Measurements from ENCODE around the gene UBE2G2. TPM values are rescaled to one million over a fixed set of nuclear protein-coding genes. Genes with fewer than 3 reads are reported as not detected.
A peak's percentile ranks its signal among the peaks of the same experiment; 100 is the strongest.

UBE2G2 gene
- total RNA-seq, 2 experiments from 2014 or later = 87.6 to 96.0 TPM

GRCh38 chr21:44817914-44818639, 16.5 kb upstream of the UBE2G2 start, which contains the start of gene SUMO3:
SUMO3 (minus strand) TSS chr21:44818062; CDS start chr21:44817968, 94 bp downstream.
- no peaks in the 10 kb centered on the region for H3K27me3 Mint-ChIP-seq
- DNase-seq = peak; percentile 89
- H3K27ac Mint-ChIP-seq = peak within 1 kb of the TSS; percentile 64
- H3K4me1 Mint-ChIP-seq (ENCODE audit: low read depth) = peaks cover 11% of the 10 kb centered on the region
- peak within 1 kb of the TSS; percentile 72 for H3K4me3 Mint-ChIP-seq
- intact Hi-C loops (cut with micrococcal nuclease) = loop anchor here (1.0 to 5.0 kb wide), 4 partner anchors 17 to 264 kb away; partner anchors contain the start of genes PTTG1IP and UBE2G2
- H3K36me3 Mint-ChIP-seq = peaks cover 2% of the 10 kb centered on the region
- peaks cover 22% of the 10 kb centered on the region for H3K9me3 Mint-ChIP-seq
- POLR2A ChIA-PET = interaction anchor here (1.1 kb wide), 1 partner anchor 17 kb away, joined by 6 read pairs; the partner anchor contains the start of gene UBE2G2
- CTCF ChIA-PET = interaction anchor here (1.0 kb wide), 3 partner anchors 17 to 25 kb away, joined by 3 to 11 read pairs (median 5); partner anchors contain the start of gene UBE2G2

GRCh38 chr21:44817506-44817880, 15.9 kb upstream of the UBE2G2 start:
- DNase-seq = peak; percentile 95
- ChIA-PET CTCF (interaction anchor here (0.6 to 1.0 kb wide), 4 partner anchors 16 to 114 kb away, joined by 3 to 11 read pairs (median 4); partner anchors contain the start of gene UBE2G2), POLR2A (interaction anchor here (0.6 to 1.1 kb wide), 2 partner anchors 16 to 56 kb away, joined by 6 to 9 read pairs; partner anchors contain the start of genes PTTG1IP and UBE2G2)
- intact Hi-C loops (cut with micrococcal nuclease) = loop anchor here (1.0 to 5.0 kb wide), 4 partner anchors 16 to 265 kb away; partner anchors contain the start of genes PTTG1IP and UBE2G2
- peaks cover 3% of the 10 kb centered on the region for H3K36me3 Mint-ChIP-seq
- peak overlapping the region; percentile 33 for H3K27ac Mint-ChIP-seq
- no peaks in the 10 kb centered on the region for H3K27me3 Mint-ChIP-seq
- H3K9me3 Mint-ChIP-seq = peaks cover 17% of the 10 kb centered on the region
- peaks cover 11% of the 10 kb centered on the region for H3K4me1 Mint-ChIP-seq (ENCODE audit: low read depth)
- peak overlapping the region; percentile 72 for H3K4me3 Mint-ChIP-seq

GRCh38 chr21:44816761-44817505, 15.3 kb upstream of the UBE2G2 start:
- peaks cover 11% of the 10 kb centered on the region for H3K9me3 Mint-ChIP-seq
- CTCF ChIA-PET = interaction anchor here (0.6 to 1.0 kb wide), 4 partner anchors 16 to 115 kb away, joined by 3 to 11 read pairs (median 4); partner anchors contain the start of gene UBE2G2

GRCh38 chr21:44815852-44816628, 14.4 kb upstream of the UBE2G2 start:
- Mint-ChIP-seq H3K4me1 (ENCODE audit: low read depth) (peaks cover 12% of the 10 kb centered on the region), H3K27me3 (no peaks in the 10 kb centered on the region), H3K9me3 (peaks cover 8% of the 10 kb centered on the region), H3K36me3 (peaks cover 3% of the 10 kb centered on the region), H3K4me3 (peak overlapping the region; percentile 69), H3K27ac (peak overlapping the region; percentile 23)
- no peak for DNase-seq
- intact Hi-C loops (cut with micrococcal nuclease) = loop anchor here (5.0 kb wide), 2 partner anchors 111 to 266 kb away; no protein-coding TSS in a partner anchor
- ChIA-PET POLR2A (interaction anchor here (0.5 to 1.6 kb wide), 2 partner anchors 15 to 57 kb away, joined by 3 to 5 read pairs; partner anchors contain the start of gene UBE2G2), CTCF (interaction anchor here (1.1 to 2.6 kb wide), 3 partner anchors 13 to 23 kb away, joined by 3 to 9 read pairs (median 4); partner anchors contain the start of gene UBE2G2)

More at GRCh38 chr21:44816761-44817505, 15.3 kb upstream of the UBE2G2 start:
- Mint-ChIP-seq H3K4me1 (ENCODE audit: low read depth) (peaks cover 11% of the 10 kb centered on the region), H3K36me3 (peaks cover 3% of the 10 kb centered on the region), H3K27ac (peak overlapping the region; percentile 33), H3K4me3 (peak overlapping the region; percentile 72), H3K27me3 (no peaks in the 10 kb centered on the region)
- DNase-seq = no peak
- intact Hi-C loops (cut with micrococcal nuclease) = loop anchor here (1.0 to 5.0 kb wide), 4 partner anchors 16 to 265 kb away; partner anchors contain the start of genes PTTG1IP and UBE2G2
- POLR2A ChIA-PET = interaction anchor here (0.6 to 1.1 kb wide), 2 partner anchors 16 to 57 kb away, joined by 6 to 9 read pairs; partner anchors contain the start of genes PTTG1IP and UBE2G2

GRCh38 chr21:44815225-44815624, 13.6 kb upstream of the UBE2G2 start:
- ChIA-PET CTCF (interaction anchor here (0.9 to 2.6 kb wide), 4 partner anchors 12 to 22 kb away, joined by 3 to 9 read pairs (median 4); partner anchors contain the start of gene UBE2G2), POLR2A (interaction anchor here (1.2 to 1.6 kb wide), 2 partner anchors 12 to 14 kb away, joined by 5 read pairs; partner anchors contain the start of gene UBE2G2)
- peaks cover 8% of the 10 kb centered on the region for H3K9me3 Mint-ChIP-seq
- H3K4me1 Mint-ChIP-seq (ENCODE audit: low read depth) = peaks cover 14% of the 10 kb centered on the region
- no peak overlapping the region for H3K4me3 Mint-ChIP-seq
- intact Hi-C loops (cut with micrococcal nuclease) = loop anchor here (5.0 kb wide), 2 partner anchors 112 to 267 kb away; no protein-coding TSS in a partner anchor
- H3K27ac Mint-ChIP-seq = no peak overlapping the region
- no peaks in the 10 kb centered on the region for H3K27me3 Mint-ChIP-seq
- DNase-seq = no peak
- H3K36me3 Mint-ChIP-seq = peaks cover 5% of the 10 kb centered on the region

- H3K27me3 Mint-ChIP-seq = no peaks in the 10 kb centered on the region
- peaks cover 5% of the 10 kb centered on the region for H3K36me3 Mint-ChIP-seq
- no peak for DNase-seq
- H3K9me3 Mint-ChIP-seq = peaks cover 2% of the 10 kb centered on the region
- H3K27ac Mint-ChIP-seq = no peak overlapping the region
- ChIA-PET POLR2A (interaction anchor here (1.2 kb wide), 1 partner anchor 11 kb away, joined by 5 read pairs; no protein-coding TSS in a partner anchor), CTCF (interaction anchor here (0.9 to 2.6 kb wide), 2 partner anchors 13 kb away, joined by 4 to 9 read pairs; partner anchors contain the start of gene UBE2G2)
- peaks cover 17% of the 10 kb centered on the region for H3K4me1 Mint-ChIP-seq (ENCODE audit: low read depth)
- intact Hi-C loops (cut with micrococcal nuclease) = loop anchor here (5.0 kb wide), 2 partner anchors 113 to 268 kb away; no protein-coding TSS in a partner anchor
- H3K4me3 Mint-ChIP-seq = no peak overlapping the region
These were observed 12.9 kb upstream of the UBE2G2 start for GRCh38 chr21:44814498-44815023.

- POLR2A ChIA-PET = no interaction called here
- intact Hi-C loops (cut with micrococcal nuclease) = no loop called here
- peaks cover 17% of the 10 kb centered on the region for H3K4me1 Mint-ChIP-seq (ENCODE audit: low read depth)
These were observed 12.1 kb upstream of the UBE2G2 start for GRCh38 chr21:44813727-44814126.

GRCh38 chr21:44813149-44813548, 11.5 kb upstream of the UBE2G2 start:
- ChIA-PET POLR2A (no interaction called here), CTCF (interaction anchor here (1.3 kb wide), 1 partner anchor 14 kb away, joined by 3 read pairs; no protein-coding TSS in a partner anchor)
- Mint-ChIP-seq H3K27me3 (no peaks in the 10 kb centered on the region), H3K36me3 (peaks cover 11% of the 10 kb centered on the region), H3K9me3 (no peaks in the 10 kb centered on the region), H3K4me1 (ENCODE audit: low read depth) (peaks cover 17% of the 10 kb centered on the region), H3K27ac (no peak overlapping the region), H3K4me3 (no peak overlapping the region)
- DNase-seq = no peak
- intact Hi-C loops (cut with micrococcal nuclease) = no loop called here

More at GRCh38 chr21:44813727-44814126, 12.1 kb upstream of the UBE2G2 start:
- Mint-ChIP-seq H3K27me3 (no peaks in the 10 kb centered on the region), H3K36me3 (peaks cover 11% of the 10 kb centered on the region), H3K9me3 (no peaks in the 10 kb centered on the region), H3K27ac (no peak overlapping the region), H3K4me3 (no peak overlapping the region)
- DNase-seq = no peak
- CTCF ChIA-PET = interaction anchor here (1.3 to 2.6 kb wide), 2 partner anchors 13 to 14 kb away, joined by 3 to 9 read pairs; partner anchors contain the start of gene UBE2G2

- H3K9me3 Mint-ChIP-seq = no peaks in the 10 kb centered on the region
- no peaks in the 10 kb centered on the region for H3K27me3 Mint-ChIP-seq
- H3K36me3 Mint-ChIP-seq = peaks cover 12% of the 10 kb centered on the region
- no peak overlapping the region for H3K4me3 Mint-ChIP-seq
- no peak overlapping the region for H3K27ac Mint-ChIP-seq
- DNase-seq = no peak
- intact Hi-C loops (cut with micrococcal nuclease) = no loop called here
- POLR2A ChIA-PET = no interaction called here
- H3K4me1 Mint-ChIP-seq (ENCODE audit: low read depth) = peaks cover 17% of the 10 kb centered on the region
- CTCF ChIA-PET = interaction anchor here (1.3 kb wide), 1 partner anchor 13 kb away, joined by 3 read pairs; no protein-coding TSS in a partner anchor
These were observed 11.0 kb upstream of the UBE2G2 start for GRCh38 chr21:44812640-44813039.

GRCh38 chr21:44810779-44811178, 9.2 kb upstream of the UBE2G2 start:
- POLR2A ChIA-PET = no interaction called here
- Mint-ChIP-seq H3K36me3 (peaks cover 22% of the 10 kb centered on the region), H3K4me3 (no peak overlapping the region), H3K4me1 (ENCODE audit: low read depth) (peaks cover 8% of the 10 kb centered on the region), H3K27ac (no peak overlapping the region), H3K9me3 (no peaks in the 10 kb centered on the region), H3K27me3 (no peaks in the 10 kb centered on the region)
- CTCF ChIA-PET = no interaction called here
- DNase-seq = no peak
- intact Hi-C loops (cut with micrococcal nuclease) = no loop called here
